WTC11 (cell line): ENCODE data around the gene DNAAF1.
"Not testable (repeated sequence)": the region's sequence is repeated elsewhere in the genome, so short reads cannot be mapped to it uniquely, and the experiment has no call there.

ENCODE experiments used
- CTCF ChIP-seq: fragments of 200-600 bp; IDR thresholded peaks from 2 replicates; pipeline ENCODE4 v1.8.0; 2022; ENCODE audit warnings: antibody characterized with exemption
- NFE2L1 ChIP-seq: sonication (generic); formaldehyde crosslinking; IDR thresholded peaks from 2 replicates; pipeline ENCODE4 v1.8.1; 2023; ENCODE audit warnings: missing genetic modification reagents
- NR1H2 ChIP-seq: sonication (generic); formaldehyde crosslinking; IDR thresholded peaks from 2 replicates; pipeline ENCODE4 v1.9.0; 2021; ENCODE audit warnings: mild to moderate bottlenecking, moderate library complexity, missing genetic modification reagents
- TCF7 ChIP-seq: sonication (generic); formaldehyde crosslinking; IDR thresholded peaks from 2 replicates; pipeline ENCODE4 v1.8.0; 2022; ENCODE audit warnings: mild to moderate bottlenecking, low read depth, missing genetic modification reagents, moderate library complexity

- not testable (repeated sequence) for TF ChIP-seq CTCF; TCF7 (CRISPR knock-in tag); NFE2L1 (CRISPR knock-in tag); NR1H2 (CRISPR knock-in tag)
Observed at GRCh38 chr16:84111949-84112348, 33.2 kb upstream of the DNAAF1 start.
